SW480 (cell line): ENCODE results near the gene ZBTB16.
A peak's percentile ranks its signal among the peaks of the same experiment; 100 is the strongest.

Experiments
- DNase-seq: peaks from one replicate; pipeline ENCODE4 v3.0.0-alpha.2; 2016; ENCODE audit warnings: low spot score

Gene ZBTB16

DNA sequence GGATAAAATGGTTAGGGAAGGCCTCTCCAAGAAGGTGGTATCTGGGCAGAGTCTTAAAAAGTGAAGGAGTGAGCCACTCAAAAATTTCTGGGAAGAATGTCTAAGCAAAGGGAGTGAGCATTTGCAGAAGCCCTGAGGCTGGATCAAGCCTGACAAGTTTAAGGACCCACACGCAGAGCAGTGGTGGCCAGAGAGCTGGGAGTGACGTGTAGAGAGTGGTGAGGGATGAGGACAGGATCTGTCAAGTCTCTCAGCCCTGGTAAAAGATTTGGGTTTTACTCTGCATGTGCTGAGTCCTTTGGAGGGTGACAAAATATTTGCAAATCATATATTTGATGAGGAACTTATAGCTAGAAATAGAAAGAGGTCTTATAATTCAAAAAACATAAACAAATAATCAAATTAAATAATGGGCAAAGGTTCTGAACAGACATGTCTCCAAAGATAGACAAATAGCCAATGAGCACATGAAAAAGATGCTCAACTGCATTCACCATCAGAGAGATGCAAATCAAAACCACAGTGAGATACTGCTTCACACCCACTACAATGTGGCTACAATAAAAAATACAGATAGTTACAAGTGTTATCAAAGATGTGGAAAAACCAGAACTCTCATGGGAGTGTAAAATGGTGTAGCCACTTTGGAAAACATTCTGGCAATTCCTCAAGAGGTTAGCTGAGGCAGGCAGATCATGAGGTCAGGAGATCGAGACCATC, 129.5 kb downstream of the ZBTB16 start:
- no peak for DNase-seq

DNA sequence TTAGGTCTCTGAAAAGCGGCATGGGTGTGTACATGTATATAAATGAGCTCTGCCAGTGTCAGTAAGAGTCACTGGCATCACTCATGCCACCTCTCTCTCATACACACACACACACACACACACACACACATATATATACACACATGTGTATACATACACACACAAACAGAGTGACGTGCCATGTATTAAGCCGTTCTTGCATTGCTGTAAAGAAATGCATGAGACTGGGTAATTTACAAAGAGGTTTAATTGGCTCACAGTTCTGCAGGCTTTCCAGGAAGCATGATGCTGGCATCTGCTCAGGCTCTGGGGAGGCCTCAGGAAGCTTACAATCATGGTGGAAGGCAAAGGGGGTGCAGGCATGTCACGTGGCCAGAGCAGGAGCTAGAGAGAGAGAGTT, 131.1 kb downstream of the ZBTB16 start:
- DNase-seq = no peak

GRCh38 chr11:114191893-114192292, 132.4 kb downstream of the ZBTB16 start:
- no peak for DNase-seq

- no peak for DNase-seq
Observed at GRCh38 chr11:114192841-114193389, 133.4 kb downstream of the ZBTB16 start.

GRCh38 chr11:114193730-114194679, 134.5 kb downstream of the ZBTB16 start:
- no peak for DNase-seq

- DNase-seq = no peak
Observed at GRCh38 chr11:114194702-114195101, 135.2 kb downstream of the ZBTB16 start.

GRCh38 chr11:114195151-114195550, 135.6 kb downstream of the ZBTB16 start:
- no peak for DNase-seq

GRCh38 chr11:114195981-114196731, 136.6 kb downstream of the ZBTB16 start:
- DNase-seq = no peak

GRCh38 chr11:114196997-114197703, 137.6 kb downstream of the ZBTB16 start:
- no peak for DNase-seq

- DNase-seq = no peak
Observed at GRCh38 chr11:114197799-114198500, 138.4 kb downstream of the ZBTB16 start.

DNA sequence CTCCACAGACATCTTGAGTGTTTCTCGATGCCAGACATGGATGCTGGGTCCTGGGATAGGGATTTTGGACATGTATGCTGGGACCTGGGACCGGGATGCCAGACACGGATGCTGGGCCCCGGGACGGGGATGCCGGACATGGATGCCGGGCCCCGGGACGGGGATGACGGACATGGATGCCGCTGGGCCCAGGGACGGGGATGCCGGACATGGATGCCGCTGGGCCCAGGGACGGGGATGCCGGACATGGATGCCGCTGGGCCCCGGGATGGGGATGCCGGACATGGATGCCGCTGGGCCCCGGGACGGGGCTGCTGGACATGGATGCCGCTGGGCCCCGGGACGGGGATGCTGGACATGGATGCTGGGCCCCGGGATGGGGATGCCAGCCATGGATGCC, 139.5 kb downstream of the ZBTB16 start:
- no peak for DNase-seq

DNA sequence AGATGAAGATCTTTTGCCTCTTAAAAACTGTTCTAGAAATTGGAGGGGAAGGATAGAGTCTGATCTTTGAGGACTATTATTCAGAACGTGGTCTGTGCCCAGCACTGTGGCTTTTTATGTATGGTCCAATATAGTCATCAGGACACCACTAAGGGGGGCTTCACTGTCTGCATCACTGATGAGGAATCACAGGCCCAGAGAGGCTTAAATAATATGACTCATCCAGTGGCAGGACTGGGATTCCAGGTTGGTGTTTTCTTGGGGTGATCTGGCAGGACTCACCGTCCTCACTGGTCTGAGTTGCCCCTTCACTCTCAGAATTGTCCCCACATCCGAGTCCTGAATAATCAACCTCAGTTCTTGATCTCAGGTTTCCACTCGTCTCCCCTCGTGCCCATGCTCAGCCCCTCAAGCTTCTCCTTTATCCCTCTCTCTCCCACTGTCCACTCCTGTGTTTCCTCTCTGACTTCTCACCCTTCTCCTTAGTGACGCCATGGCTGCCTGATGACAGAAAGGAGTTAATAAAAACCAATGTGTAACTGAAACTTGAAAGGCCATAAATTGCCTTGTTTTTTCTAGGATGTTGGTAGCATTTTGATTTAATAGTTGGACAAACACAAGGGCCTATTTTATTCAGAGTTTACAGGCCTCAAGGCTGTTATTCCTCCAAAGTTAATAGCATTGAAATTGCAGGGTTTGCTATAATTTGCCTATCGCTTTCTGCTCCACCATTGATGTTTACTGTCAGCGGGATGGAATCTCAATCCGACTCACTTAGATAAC, 141.0 kb downstream of the ZBTB16 start:
- no peak for DNase-seq

DNA sequence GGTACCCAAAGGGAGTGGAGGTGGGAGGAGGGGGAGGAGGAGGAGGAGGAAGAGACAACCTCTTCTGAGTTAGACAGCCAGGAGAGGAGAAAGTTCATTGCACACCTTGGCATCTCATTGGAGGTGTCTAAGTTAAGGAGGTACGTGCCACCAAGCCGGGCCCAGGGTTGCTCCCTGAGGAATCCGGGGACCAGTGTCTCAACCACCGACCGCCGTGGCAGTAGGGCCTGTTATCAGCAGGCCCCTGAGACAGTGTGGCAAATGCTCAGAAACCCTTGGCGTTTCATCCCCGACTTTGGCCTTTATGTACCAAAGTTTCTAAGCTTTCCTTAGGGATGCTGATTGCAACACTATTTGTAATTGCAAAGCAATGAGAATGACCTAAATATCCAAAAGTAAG, 141.7 kb downstream of the ZBTB16 start:
- no peak for DNase-seq

DNA sequence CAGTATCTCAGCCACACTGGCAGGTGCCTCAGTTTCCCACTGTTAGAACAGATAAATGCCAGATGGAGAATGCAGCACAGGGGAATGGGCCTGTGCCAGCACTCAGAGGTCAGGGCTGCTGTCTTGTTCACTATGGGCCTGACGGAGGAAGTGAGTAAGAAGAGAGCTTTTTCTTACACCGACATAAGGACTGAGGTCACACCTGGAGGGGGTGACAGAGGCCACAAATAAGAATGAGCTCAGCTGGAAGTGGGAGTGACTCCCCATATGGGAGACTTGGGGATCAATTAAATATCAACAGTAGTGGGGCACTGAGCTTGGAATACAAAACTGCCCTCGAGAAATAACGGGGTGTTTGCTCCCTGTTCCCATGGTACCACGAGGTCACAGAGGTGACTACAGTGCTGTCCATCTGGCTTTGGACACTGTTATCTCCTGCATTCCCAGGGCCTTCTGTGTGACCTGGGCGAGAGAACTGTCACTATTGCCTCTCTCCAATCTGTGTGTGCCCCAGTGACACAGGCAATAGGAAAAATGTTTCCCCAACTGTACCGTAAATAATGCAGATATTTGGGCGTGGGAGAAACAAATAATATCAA, 142.6 kb downstream of the ZBTB16 start:
- no peak for DNase-seq

GRCh38 chr11:114207096-114207495, 147.6 kb downstream of the ZBTB16 start:
- no peak for DNase-seq

DNA sequence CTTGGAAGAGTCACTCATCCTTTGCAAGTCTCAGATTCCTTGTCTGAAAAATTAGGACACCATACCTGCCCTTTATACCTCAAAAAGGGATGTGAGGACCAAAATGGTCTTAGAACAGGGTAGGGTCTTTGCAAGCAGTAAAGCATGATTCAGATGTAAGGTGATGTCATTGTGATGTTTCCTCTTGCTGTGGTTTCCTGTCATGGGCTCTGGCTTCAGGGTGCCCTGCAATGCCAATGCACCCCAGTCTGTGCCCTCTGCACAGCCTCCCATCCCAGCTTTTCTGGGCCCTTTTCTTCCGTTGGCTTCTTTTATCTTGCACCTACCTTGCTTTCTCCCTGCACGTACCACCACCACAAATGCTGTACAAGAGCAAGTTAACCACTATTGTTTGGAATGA, 148.9 kb downstream of the ZBTB16 start:
- DNase-seq = no peak

DNA sequence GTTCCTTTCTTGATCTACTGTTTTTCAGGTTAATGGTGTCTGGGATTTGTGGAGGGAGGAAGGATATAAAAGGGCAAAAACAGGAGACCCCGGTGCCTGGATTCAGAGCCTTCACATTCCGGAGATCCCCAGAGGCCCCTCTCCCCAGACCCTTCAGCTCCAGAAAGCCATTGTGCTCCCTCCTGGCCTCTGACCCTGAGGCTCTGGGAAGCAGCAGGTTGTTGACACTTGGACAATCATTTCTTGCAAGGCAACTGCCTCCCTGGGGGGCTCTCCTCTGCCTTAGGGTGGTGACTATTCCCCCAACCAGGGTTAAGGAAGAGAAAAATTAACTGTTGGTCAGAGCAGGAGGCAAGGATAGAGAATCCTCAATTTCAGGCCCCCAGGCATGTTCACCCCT, 149.8 kb downstream of the ZBTB16 start:
- no peak for DNase-seq

DNA sequence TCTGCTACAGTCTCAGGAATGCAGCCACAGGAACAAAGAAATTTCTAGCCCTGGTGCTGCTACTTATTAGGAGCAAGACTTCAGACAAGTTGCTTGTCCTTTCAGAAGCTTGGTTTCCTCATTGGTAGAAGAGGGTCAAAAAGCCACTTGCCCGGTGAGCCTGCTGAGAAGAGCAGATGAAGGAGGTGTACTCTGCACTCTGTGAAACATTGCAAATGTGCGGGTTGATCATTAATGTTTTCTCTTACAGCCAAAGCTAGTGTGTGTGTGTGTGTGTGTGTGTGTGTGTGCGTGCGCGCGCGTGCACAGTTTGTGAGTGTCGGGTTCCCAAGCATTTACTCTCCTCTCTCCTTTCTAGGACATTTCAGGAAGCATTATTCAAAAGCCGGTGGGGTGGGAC, 150.4 kb downstream of the ZBTB16 start:
- DNase-seq = peak; percentile 5

- no peak for DNase-seq
Observed at GRCh38 chr11:114211444-114212121, 152.1 kb downstream of the ZBTB16 start.
